A549 (cell line): Measurements from ENCODE around the gene TENT4A. TPM values are rescaled to one million over a fixed set of nuclear protein-coding genes. Genes with fewer than 3 reads are reported as not detected.
"Not testable (repeated sequence)": the region's sequence is repeated elsewhere in the genome, so short reads cannot be mapped to it uniquely, and the experiment has no call there.

Experiments used
- ATAC-seq, 2 experiments: fragments of 200-7000 bp in 1 of 2; fragments of >200 bp in 1 of 2; cut with Nextera tagmentation in 1 of 2; cut with Tn5 transposase in 1 of 2; 3 replicates each; pipeline versions ENCODE4 v1.8.0 to v1.9.1; 2018 to 2020; ENCODE audit warnings: mild to moderate bottlenecking in 1 of 2, moderate library complexity in 1 of 2
- CTCF ChIA-PET: fragments of 300-600 bp; sonication (Branson Sonifier 250); formaldehyde crosslinking; extraction: SDS; loops from one replicate; lab custom pipeline; 2021; ENCODE audit warnings: antibody characterized with exemption, inconsistent platforms; lab: Yijun Ruan, JAX
- POLR2A ChIA-PET: fragments of 350-600 bp; formaldehyde crosslinking; extraction: SDS; loops from one replicate; lab custom pipeline; 2021; ENCODE audit warnings: antibody characterized with exemption, inconsistent platforms; lab: Yijun Ruan, JAX
- DNase-seq, 2 experiments: peaks; one replicate each; pipeline versions ENCODE4 v3.0.0 to v3.0.0-alpha.2; 2011 to 2016; ENCODE audit warnings: low read depth in 1 of 2, low spot score in 1 of 2
- FAIRE-seq: peaks from 2 replicates; lab custom pipeline; 2011; peaks lifted over from hg19 to GRCh38; lab: Jason Lieb, UNC
- H3K27ac ChIP-seq, 2 experiments: fragments of >200 bp; sonication (Bioruptor Twin); formaldehyde crosslinking; 3 replicates each; pipeline ENCODE4 v1.5.1; 2016 to 2017
- H3K4me1 ChIP-seq: fragments of >200 bp; sonication (Bioruptor Twin); formaldehyde crosslinking; 3 replicates; pipeline ENCODE4 v1.6.1; 2016
- H3K4me2 ChIP-seq: fragments of >200 bp; sonication (Bioruptor Twin); formaldehyde crosslinking; 3 replicates; pipeline ENCODE4 v1.6.1; 2016
- H3K4me3 ChIP-seq: fragments of >200 bp; sonication (Bioruptor Twin); formaldehyde crosslinking; 3 replicates; pipeline ENCODE4 v1.5.1; 2016
- H3K9me3 ChIP-seq: fragments of >200 bp; sonication (Bioruptor Twin); formaldehyde crosslinking; 3 replicates; pipeline ENCODE4 v1.6.1; 2016
- BHLHE40 ChIP-seq: IDR thresholded peaks from 2 replicates; pipeline ENCODE4 v1.6.1; 2012; ENCODE audit warnings: low read depth, low read length, inconsistent platforms
- CEBPB ChIP-seq, 2 experiments: fragments of >200 bp in 1 of 2; sonication (Bioruptor Twin) in 1 of 2; formaldehyde crosslinking in 1 of 2; IDR thresholded peaks; 2 replicates each; pipeline ENCODE4 v1.6.1; 2012 to 2016
- CHD2 ChIP-seq: fragments of 150-350 bp; IDR thresholded peaks from 2 replicates; pipeline ENCODE4 v1.6.1; 2014; ENCODE audit warnings: low read length; ENCODE audit not compliant: partially characterized antibody
- CHD4 ChIP-seq: fragments of 200-600 bp; sonication (generic); IDR thresholded peaks from 2 replicates; pipeline ENCODE4 v1.6.1; 2016; ENCODE audit warnings: antibody characterized with exemption, mild to moderate bottlenecking, borderline replicate concordance
- EHF ChIP-seq: fragments of 250-450 bp; sonication (Bioruptor Pico); IDR thresholded peaks from 2 replicates; pipeline ENCODE4 v1.5.0; 2020; ENCODE audit warnings: mild to moderate bottlenecking
- EP300 ChIP-seq, 2 experiments: fragments of >200 bp; sonication (Bioruptor Twin); formaldehyde crosslinking; IDR thresholded peaks; 2 replicates in 1 of 2; 3 replicates in 1 of 2; pipeline ENCODE4 v1.6.1; 2016 to 2017
- GATA3 ChIP-seq: IDR thresholded peaks from 2 replicates; pipeline ENCODE4 v1.6.1; 2012; ENCODE audit warnings: borderline replicate concordance
- HEYL ChIP-seq: fragments of 250-450 bp; sonication (Bioruptor Pico); IDR thresholded peaks from 2 replicates; pipeline ENCODE4 v1.8.0; 2021; ENCODE audit warnings: mild to moderate bottlenecking, moderate library complexity
- KDM5A ChIP-seq: fragments of 200-600 bp; sonication (generic); IDR thresholded peaks from 2 replicates; pipeline ENCODE4 v1.6.1; 2016; ENCODE audit warnings: antibody characterized with exemption, mild to moderate bottlenecking
- MYC ChIP-seq: IDR thresholded peaks from 2 replicates; pipeline ENCODE4 v1.6.1; 2012; ENCODE audit warnings: mild to moderate bottlenecking, inconsistent platforms, low read length, improper control_type of control experiment, borderline replicate concordance
- NPAS2 ChIP-seq: fragments of 250-450 bp; sonication (Bioruptor Pico); IDR thresholded peaks from 2 replicates; pipeline ENCODE4 v1.8.0; 2022; ENCODE audit warnings: mild to moderate bottlenecking, moderate library complexity, borderline replicate concordance
- PHF8 ChIP-seq: fragments of 200-600 bp; sonication (generic); IDR thresholded peaks from 2 replicates; pipeline ENCODE4 v1.6.1; 2016; ENCODE audit warnings: low read depth, mild to moderate bottlenecking, antibody characterized with exemption, moderate library complexity, borderline replicate concordance
- RAD21 ChIP-seq, 2 experiments: fragments of >200 bp in 1 of 2; sonication (Bioruptor Twin) in 1 of 2; formaldehyde crosslinking in 1 of 2; IDR thresholded peaks in 1 of 2; conservative IDR thresholded peaks in 1 of 2; 2 replicates in 1 of 2; 3 replicates in 1 of 2; pipeline ENCODE4 v1.6.1; 2012 to 2018; ENCODE audit warnings: inconsistent platforms in 1 of 2
- RARB ChIP-seq: fragments of 250-450 bp; sonication (Bioruptor Pico); IDR thresholded peaks from 2 replicates; pipeline ENCODE4 v1.8.0; 2021; ENCODE audit warnings: mild to moderate bottlenecking, moderate library complexity
- RCOR1 ChIP-seq: fragments of 150-350 bp; IDR thresholded peaks from 2 replicates; pipeline ENCODE4 v1.6.1; 2014; ENCODE audit warnings: antibody characterized with exemption, low read length, low read depth
- RFX5 ChIP-seq: fragments of 450-650 bp; IDR thresholded peaks from 2 replicates; pipeline ENCODE4 v1.7.1; 2014; ENCODE audit warnings: antibody characterized with exemption, mild to moderate bottlenecking, moderate library complexity
- SMC3 ChIP-seq: fragments of >200 bp; sonication (Bioruptor Twin); formaldehyde crosslinking; IDR thresholded peaks from 3 replicates; pipeline ENCODE4 v1.6.1; 2018; ENCODE audit warnings: inconsistent platforms
- TP53 ChIP-seq: fragments of 250-450 bp; sonication (Bioruptor Pico); IDR thresholded peaks from 2 replicates; pipeline ENCODE4 v1.5.0; 2021; ENCODE audit warnings: mild to moderate bottlenecking, moderate library complexity
- ZFP36 ChIP-seq: fragments of 450-650 bp; IDR thresholded peaks from 2 replicates; pipeline ENCODE4 v1.6.1; 2014; ENCODE audit warnings: borderline replicate concordance; ENCODE audit not compliant: partially characterized antibody
- WGBS: methylation state at CpG from one replicate; pipeline ENCODE4 v1.1.6; 2017; ENCODE audit errors: missing lambda C conversion rate; 5-methylcytosine and 5-hydroxymethylcytosine counted together
- polyA plus RNA-seq, 4 experiments: library from polyadenylated mRNA; depleted of rRNA in 3 of 4; stranded (reverse); fragments of >200 nt; fragmentation: RNase III in 1 of 4; extraction: RNeasy Plus Mini Kit Qiagen cat#74134 plus additional on column Dnase treatment in 1 of 4; gene quantifications; 2 replicates in 3 of 4; 3 replicates in 1 of 4; pipeline ENCODE4 v1.2.3, GENCODE V29; 2011 to 2017
- TF ChIP-seq, protein P1 (sequence below): IDR thresholded peaks from 2 replicates; pipeline ENCODE4 v1.6.1; 2012; ENCODE audit warnings: low read depth, borderline replicate concordance
- TF ChIP-seq, protein P2 (sequence below): fragments of 250-450 bp; sonication (Bioruptor Pico); IDR thresholded peaks from 2 replicates; pipeline ENCODE4 v1.5.0; 2021; ENCODE audit warnings: mild to moderate bottlenecking, moderate library complexity, borderline replicate concordance

The TENT4A gene
- polyA plus RNA-seq, 2 of the 4 experiments (the other 2 are of a cell fraction): 7.2 to 15.2 TPM

DNA sequence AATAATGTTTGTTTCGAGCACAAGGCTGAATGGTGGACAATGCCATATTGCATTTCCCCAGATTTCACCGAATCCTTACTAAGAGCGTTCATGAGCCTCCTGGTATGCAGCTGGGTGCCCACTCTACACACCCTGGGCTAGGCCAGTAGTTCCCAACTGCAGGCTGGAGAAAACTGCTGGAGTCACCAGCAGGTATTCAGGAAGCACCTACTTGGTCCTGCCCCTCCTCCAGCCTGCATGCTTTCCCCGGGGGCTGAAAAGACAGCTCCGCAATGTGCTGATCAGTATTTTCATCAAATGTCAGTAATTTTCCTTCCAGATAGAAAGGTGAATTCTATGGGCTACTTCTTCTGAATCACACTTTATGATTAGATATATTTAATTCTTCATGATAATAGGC is 45.6 kb upstream of the TENT4A start:
- ATAC-seq (no peak), FAIRE-seq (no peak), DNase-seq (no peak)
- POLR2A ChIA-PET: no interaction called here
- WGBS: 96% methylated on average over 5 of the region's 5 CpGs
- Histone ChIP-seq H3K27ac (no peak overlapping the region), H3K4me3 (no peak overlapping the region), H3K9me3 (no peaks in the 10 kb centered on the region), H3K4me2 (no peak overlapping the region), H3K4me1 (no peaks in the 10 kb centered on the region)
- CTCF ChIA-PET: no interaction called here
- TF ChIP-seq RARB (CRISPR knock-in tag) (no peak), ZFP36 (no peak), CHD2 (no peak), KDM5A (no peak), HEYL (CRISPR knock-in tag) (no peak), SMC3 (no peak), CHD4 (no peak), TP53 (CRISPR knock-in tag) (no peak), RAD21 (conservative IDR thresholded peaks at IDR 0.05 in 1 of 2, IDR thresholded peaks at IDR 0.05 in 1 of 2) (no peak), PHF8 (no peak), RCOR1 (no peak), EP300 (IDR thresholded peaks at IDR 0.05) (no peak)
- TF ChIP-seq, protein P1, sequence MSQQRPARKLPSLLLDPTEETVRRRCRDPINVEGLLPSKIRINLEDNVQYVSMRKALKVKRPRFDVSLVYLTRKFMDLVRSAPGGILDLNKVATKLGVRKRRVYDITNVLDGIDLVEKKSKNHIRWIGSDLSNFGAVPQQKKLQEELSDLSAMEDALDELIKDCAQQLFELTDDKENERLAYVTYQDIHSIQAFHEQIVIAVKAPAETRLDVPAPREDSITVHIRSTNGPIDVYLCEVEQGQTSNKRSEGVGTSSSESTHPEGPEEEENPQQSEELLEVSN: no peak

GRCh38 chr5:6668717-6669116 is 44.5 kb upstream of the TENT4A start:
- POLR2A ChIA-PET, H3K4me1 ChIP-seq, ATAC-seq, H3K9me3 ChIP-seq, H3K27ac ChIP-seq, DNase-seq, FAIRE-seq, H3K4me2 ChIP-seq, CTCF ChIA-PET, H3K4me3 ChIP-seq: not testable (repeated sequence)
- WGBS: 83% methylated on average over 9 of the region's 9 CpGs

GRCh38 chr5:6673031-6673430 is 40.2 kb upstream of the TENT4A start:
- Histone ChIP-seq H3K9me3 (peaks cover 7% of the 10 kb centered on the region; the same call in 1 of the 3 replicates), H3K27ac (no peak overlapping the region), H3K4me2 (no peak overlapping the region), H3K4me1 (no peaks in the 10 kb centered on the region), H3K4me3 (no peak overlapping the region)
- 85% methylated on average over 5 of the region's 5 CpGs for WGBS
- DNase-seq: no peak
- ChIA-PET CTCF (no interaction called here), POLR2A (no interaction called here)
- no peak for ATAC-seq
- FAIRE-seq: no peak
- no peak for TF ChIP-seq ZFP36

- Histone ChIP-seq H3K27ac (no peak overlapping the region), H3K4me2 (no peak overlapping the region), H3K9me3 (peaks cover 7% of the 10 kb centered on the region; the same call in 1 of the 3 replicates)
- TF ChIP-seq SMC3 (no peak), MYC (no peak), PHF8 (no peak), NPAS2 (no peak), GATA3 (no peak), BHLHE40 (no peak), EHF (CRISPR knock-in tag) (no peak), CEBPB (IDR thresholded peaks at IDR 0.05) (no peak), RFX5 (no peak), ZFP36 (no peak)
- TF ChIP-seq, protein P1: no peak
- TF ChIP-seq, protein P2, sequence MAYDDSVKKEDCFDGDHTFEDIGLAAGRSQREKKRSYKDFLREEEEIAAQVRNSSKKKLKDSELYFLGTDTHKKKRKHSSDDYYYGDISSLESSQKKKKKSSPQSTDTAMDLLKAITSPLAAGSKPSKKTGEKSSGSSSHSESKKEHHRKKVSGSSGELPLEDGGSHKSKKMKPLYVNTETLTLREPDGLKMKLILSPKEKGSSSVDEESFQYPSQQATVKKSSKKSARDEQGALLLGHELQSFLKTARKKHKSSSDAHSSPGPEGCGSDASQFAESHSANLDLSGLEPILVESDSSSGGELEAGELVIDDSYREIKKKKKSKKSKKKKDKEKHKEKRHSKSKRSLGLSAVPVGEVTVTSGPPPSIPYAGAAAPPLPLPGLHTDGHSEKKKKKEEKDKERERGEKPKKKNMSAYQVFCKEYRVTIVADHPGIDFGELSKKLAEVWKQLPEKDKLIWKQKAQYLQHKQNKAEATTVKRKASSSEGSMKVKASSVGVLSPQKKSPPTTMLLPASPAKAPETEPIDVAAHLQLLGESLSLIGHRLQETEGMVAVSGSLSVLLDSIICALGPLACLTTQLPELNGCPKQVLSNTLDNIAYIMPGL: no peak
- TF ChIP-seq, all 56 proteins: peak for 0
- Histone ChIP-seq H3K4me1 (no peaks in the 10 kb centered on the region), H3K4me3 (no peak overlapping the region)
- CTCF ChIA-PET: no interaction called here
- ATAC-seq (no peak), DNase-seq (no peak), FAIRE-seq (no peak)
- WGBS: 90% methylated on average over 1 of the region's 1 CpG
- POLR2A ChIA-PET: no interaction called here
Observed at GRCh38 chr5:6673963-6674362, 39.3 kb upstream of the TENT4A start.
